GM21576 (cell line): ENCODE data around the gene ZMYND15.

Experiments used
- ATAC-seq: cut with Tn5 transposase; IDR thresholded peaks from one replicate; pipeline ENCODE4 v1.9.1; 2021; ENCODE audit warnings: mild to moderate bottlenecking, moderate library complexity; ENCODE audit not compliant: unreplicated experiment

ZMYND15 gene

DNA sequence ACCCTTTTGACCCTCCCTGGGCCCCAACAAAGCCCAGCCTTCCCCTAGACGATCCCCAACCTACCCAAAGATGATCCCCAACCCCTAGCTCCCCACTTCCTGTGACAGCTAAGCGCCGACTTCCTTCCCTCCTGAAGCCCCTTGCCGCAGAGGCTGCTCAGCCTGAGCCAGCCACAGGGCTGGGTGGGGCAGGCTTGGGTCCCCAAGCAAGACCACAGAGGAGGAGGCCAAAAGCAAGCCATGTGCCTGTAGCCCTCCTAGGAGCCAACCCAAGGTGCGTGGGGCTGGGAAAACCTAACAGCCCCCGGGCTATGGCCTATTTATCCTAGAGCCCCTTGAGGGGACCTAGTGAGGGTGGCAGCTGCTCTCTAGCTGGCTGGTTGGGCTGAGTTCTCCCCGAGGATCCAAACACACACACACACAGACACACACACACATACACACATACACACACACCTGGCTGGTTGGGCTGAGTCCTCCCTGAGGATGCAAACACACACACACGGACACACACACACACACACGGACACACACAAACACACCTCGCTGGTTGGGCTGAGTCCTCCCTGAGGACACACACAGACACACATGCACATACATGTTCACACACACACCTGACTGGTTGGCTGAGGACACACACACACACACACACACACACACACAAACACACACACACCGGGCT lies 24.4 kb upstream of the ZMYND15 start:
- no peak for ATAC-seq

DNA sequence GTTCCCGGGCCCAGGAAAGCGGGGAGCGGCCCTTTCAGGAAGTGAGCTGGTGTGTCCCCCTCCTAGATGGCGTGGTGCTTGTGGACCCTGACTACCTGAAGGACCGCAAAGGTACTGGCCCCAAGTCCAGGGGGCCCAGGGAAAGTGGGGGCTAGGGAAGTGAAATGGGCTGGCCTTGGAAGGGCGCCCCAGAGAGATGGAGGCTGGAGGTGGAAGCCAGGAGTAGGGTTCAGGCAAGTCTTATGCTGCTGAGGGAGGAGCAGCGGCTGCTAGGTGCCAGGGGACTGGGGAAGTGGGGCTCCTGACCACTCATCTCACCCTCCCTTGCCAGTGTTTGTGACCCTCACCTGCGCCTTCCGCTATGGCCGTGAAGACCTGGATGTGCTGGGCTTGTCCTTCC lies 23.6 kb upstream of the ZMYND15 start:
- ATAC-seq, result no peak

DNA sequence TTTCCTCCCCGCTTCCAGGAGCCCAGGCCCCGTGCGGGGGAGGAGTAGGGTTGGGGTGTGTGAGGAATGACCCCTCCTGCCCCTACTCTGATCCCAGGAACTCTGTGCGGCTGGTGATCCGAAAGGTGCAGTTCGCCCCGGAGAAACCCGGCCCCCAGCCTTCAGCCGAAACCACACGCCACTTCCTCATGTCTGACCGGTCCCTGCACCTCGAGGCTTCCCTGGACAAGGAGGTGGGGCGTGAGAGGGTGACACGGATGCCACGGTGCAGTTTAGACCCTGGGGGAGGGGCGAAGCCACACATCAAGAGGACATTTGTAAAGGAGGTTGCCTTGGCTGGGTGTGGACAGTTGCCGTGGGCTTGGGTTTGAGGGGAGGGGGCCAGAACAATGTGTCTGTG lies 21.8 kb upstream of the ZMYND15 start:
- ATAC-seq, result no peak

DNA sequence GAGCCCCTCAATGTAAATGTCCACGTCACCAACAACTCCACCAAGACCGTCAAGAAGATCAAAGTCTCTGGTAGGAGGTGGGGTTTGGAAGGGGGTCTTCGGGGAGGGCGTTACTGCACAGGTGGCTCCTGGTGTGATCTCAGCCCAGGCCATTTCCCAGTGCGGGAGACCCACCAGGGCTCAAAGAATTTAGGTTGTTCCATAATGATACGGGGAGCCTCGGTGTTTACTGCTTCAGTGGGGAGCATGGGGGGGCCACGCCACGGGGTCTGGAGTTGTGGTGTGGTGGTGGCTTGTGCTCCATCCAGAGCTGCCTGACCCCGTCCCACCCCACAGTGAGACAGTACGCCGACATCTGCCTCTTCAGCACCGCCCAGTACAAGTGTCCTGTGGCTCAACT lies 21.4 kb upstream of the ZMYND15 start:
- no peak for ATAC-seq

DNA sequence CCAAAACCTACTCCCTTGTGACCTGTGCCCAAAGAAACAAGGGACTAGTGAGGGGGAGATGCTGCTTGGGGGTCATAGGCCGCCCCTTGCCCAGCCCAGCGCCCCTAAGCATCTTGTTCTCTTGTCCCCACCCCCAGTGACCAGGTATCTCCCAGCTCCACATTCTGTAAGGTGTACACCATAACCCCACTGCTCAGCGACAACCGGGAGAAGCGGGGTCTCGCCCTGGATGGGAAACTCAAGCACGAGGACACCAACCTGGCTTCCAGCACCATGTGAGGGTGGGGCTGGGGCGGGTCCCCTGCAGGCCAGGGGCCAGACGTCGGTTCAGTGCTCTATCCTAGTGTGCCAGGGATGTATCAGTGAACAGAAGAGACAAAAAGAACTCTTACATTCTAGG lies 20.5 kb upstream of the ZMYND15 start:
- no peak for ATAC-seq

DNA sequence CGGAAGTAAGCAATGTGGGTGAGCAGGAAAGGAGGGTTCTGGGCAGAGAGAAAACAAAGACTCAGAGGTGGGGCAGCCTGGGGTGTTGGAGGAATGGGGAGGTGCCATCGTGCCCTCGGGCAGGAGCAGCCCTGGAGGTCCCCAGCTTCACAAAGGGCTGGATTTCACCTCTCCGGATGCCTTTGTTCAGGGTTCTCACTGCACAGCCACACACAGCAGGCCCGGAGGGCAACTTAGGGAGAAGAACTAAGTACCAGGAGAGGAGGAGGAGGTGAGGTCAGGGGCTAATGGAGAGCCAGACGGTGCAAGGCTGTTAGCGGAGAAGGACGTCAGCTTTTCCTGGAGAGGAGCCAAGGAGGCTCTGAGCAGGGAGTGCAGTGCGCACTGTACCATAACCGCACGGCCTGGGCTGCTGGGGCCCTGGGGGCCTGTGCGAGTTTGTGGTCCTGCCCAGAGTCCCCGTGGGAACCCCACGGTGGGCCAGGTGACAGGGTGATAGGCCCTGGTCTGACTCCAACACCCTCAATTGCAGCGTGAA lies 19.9 kb upstream of the ZMYND15 start:
- ATAC-seq, result no peak

DNA sequence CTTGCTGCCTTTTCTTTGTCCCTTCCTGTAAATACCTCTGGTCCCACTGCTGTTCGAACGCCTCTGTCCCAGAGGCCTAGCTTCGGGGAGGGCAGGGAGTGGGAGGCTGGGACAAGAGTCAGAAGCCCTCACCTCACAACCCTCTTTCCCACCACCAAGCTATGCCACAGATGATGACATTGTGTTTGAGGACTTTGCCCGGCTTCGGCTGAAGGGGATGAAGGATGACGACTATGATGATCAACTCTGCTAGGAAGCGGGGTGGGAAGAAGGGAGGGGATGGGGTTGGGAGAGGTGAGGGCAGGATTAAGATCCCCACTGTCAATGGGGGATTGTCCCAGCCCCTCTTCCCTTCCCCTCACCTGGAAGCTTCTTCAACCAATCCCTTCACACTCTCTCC lies 18.8 kb upstream of the ZMYND15 start:
- no peak for ATAC-seq

DNA sequence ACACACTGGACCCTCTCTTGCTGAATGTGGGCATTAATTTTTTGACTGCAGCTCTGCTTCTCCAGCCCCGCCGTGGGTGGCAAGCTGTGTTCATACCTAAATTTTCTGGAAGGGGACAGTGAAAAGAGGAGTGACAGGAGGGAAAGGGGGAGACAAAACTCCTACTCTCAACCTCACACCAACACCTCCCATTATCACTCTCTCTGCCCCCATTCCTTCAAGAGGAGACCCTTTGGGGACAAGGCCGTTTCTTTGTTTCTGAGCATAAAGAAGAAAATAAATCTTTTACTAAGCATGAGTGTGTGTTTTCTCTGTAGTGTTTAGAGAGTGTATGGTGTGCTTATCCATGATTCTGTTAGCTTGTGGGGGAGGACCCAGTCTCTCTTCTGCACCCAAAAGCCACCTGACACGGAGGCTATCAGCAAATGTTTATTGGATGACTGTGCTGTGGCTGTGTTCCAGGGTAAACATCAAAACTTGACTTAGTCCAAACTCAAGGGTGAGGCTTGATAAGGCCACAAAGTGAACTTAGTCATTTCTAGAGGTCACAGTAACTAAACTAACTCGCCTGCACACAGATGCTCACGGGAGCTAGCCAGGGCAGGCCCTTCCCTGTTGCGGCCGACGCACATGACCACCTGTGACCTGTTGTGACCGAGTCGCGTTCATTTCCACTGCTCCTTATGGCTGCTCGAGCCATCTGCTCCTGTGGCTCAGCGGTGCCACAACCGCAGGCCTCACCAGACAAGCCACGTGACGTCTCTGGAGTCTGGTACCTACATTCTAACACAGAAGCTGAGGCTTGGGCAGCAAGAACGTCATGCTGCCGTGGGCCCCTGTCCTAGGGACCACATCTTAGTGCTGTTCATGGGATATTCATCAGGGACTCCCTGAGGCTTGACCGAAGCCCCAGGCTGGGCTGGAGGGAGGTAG lies 18.2 kb upstream of the ZMYND15 start:
- no peak for ATAC-seq

DNA sequence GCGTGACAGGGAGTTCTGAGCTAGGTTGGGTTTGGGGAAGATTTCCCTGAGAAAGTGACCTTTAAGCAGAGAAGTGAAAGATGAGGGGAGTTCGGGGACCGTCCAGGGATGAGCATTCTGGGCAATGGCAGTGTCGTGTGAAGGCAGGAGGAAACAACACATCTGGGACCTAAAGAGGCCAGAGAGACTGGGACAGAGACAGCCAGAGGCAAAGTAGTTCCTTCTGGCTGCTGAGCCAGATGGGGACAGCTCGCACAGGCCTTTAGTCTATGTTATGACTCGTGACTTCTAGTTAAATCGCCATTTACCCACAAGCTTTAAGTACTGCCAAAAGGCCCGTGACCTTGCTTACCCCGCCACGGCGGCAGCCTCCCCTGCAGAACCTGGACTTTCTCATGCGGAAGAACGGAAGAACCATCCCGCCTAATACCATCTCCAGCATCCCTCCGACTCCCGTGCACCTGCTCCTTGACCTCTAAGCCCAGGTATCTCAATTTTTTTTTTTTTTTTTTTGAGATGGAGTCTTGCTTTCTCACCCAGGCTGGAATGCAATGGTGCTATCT lies 16.9 kb upstream of the ZMYND15 start:
- no peak for ATAC-seq

DNA sequence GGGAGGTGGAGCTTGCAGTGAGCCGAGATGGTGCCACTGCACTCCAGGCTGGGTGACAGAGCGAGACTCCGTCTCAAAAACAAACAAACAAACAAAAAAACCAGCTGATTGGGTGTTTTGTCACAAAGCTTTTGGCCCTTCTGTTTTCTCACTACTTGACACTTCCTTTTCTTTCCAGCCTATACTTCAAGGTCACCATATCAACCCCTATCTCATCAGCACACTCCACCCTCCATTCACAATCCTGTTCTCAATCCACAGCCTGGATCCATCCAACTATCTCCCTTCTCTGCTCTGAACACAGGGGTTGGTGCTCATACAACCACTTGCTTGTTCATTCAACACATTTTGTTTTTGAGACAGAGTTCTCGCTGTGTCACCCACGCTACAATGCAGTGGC lies 15.0 kb upstream of the ZMYND15 start:
- no peak for ATAC-seq

DNA sequence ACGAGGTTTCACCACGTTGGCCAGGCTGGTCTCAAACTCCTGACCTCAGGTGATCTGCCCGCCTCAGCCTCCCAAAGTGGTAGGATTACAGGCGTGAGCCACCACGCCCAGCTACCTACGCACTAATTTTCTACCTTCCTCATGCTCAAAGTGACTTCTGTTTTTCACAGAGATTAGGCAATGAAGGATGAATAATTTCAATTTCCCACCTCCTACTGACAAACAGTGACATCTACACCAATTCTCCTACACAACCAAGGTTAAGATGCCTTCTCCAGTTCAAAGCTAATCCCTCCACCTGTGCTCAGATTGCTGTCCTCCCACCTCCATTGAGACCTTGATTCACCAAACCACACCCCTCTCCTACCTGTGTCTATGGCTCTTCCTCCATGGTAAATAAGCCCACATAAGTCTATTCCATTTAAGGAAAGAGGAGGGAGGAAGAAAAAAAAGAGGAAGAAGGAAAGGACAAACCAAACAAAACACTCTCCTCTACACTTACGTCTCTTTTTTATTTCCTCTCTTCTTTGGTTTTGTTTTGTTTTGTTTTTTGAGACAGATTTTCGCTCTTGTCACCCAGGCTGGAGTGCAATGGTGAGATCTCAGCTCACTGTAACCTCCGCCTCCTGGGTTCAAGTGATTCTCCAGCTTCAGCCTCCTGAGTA lies 13.9 kb upstream of the ZMYND15 start:
- no peak for ATAC-seq

DNA sequence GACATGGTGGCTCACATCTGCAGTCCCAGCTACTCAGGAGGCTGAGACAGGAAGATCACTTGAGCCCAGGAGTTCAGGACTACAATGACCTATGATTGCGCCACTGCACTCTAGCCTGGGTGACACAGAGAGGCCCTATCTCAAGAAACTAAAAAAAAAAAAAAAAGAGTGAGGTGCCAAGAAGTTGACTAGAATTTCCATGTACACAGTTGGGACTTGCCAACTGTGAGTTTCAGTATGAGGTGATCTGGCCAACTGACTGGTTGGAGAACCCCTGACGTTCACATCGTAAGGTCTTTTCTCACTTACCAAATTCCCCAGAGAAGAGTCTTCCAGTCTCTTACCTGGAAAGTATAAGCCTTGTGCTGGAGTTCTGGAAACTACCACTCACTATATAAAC lies 11.5 kb upstream of the ZMYND15 start:
- ATAC-seq, result no peak

DNA sequence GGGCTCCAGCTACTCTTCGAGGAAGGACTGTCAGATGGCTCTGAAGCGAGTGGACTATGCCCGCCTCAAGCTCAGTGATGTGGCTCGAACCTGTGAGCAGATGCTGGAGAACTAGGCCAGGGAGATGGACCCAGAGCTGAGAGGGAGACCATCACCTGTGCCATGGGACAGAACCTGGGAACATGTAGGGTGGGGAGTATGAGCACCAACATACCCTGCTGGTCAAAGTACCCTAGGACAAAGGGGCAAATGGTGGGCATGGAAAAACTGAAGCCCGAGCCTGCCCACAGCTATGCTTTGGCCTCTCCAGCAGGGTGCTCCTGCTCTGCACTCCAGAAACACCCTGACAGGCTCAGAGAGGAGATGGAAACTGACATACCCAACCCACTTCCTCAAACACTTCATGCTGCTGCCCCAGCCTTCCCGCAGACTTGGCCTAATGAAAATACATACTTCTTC lies 6.5 kb upstream of the ZMYND15 start:
- no peak for ATAC-seq

DNA sequence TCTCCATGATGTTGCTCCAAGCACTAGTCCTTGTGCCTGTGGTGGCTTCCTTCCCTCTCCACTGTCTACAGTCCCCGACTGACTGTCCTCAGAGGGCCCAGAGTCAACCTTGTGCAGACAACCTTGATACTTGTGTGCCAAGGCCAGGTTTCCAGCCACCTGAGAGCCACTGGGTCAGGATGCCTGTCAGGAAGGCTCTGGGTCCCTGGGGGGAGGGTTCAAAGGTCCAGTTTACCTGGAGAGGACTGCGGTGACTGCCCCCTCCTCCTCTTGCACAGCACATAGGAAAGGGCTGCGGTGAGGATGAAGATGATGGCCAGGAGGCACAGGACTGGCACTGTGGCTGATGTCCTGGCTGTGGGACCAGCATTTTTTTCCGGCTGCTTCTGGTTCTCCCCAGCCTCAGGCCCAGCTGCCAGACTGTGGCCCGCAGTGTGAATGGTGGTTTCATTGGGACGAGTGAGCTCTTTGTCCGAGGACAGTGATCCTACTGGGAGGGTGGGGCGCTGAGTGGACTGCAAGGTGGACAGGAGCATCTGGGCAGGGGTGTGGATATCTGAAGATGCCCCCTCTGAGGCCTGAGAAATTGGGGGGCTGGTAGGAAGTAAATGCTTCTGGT lies 4.7 kb upstream of the ZMYND15 start:
- no peak for ATAC-seq

DNA sequence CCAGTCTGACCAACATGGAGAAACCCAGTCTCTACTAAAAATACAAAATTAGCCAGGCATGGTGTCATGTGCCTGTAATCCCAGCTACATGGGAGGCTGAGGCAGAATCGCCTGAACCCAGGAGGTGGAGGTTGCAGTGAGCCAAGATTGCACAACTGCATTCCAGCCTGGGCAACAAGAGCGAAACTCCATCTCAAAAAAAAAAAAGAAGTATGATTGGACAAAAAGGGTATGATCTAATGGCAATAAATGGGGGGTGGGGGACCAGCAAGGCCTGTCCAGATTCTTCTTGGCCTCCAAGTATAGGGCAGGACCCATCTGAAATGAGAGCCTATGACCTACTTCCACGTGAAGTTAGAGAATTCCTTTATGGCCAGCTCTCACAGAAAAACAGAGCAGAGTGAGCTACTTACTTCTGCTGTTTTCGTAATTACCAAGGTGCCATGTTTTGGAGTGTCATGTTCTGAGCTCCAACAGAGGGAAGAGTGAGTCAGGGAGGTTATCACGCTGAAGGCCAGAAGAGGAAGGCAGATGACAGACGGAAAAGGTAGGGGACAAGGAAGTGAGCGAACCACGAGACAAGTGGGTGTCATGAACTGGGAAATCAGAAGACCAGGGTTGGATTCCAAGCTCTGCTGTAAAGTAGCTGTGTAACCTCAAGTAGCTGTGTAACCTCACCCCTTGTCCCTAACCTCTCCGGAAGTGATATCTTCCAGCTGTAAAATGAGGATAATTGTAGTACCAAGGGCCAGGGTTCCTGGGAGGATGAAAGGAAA lies 3.6 kb upstream of the ZMYND15 start:
- ATAC-seq, result no peak

DNA sequence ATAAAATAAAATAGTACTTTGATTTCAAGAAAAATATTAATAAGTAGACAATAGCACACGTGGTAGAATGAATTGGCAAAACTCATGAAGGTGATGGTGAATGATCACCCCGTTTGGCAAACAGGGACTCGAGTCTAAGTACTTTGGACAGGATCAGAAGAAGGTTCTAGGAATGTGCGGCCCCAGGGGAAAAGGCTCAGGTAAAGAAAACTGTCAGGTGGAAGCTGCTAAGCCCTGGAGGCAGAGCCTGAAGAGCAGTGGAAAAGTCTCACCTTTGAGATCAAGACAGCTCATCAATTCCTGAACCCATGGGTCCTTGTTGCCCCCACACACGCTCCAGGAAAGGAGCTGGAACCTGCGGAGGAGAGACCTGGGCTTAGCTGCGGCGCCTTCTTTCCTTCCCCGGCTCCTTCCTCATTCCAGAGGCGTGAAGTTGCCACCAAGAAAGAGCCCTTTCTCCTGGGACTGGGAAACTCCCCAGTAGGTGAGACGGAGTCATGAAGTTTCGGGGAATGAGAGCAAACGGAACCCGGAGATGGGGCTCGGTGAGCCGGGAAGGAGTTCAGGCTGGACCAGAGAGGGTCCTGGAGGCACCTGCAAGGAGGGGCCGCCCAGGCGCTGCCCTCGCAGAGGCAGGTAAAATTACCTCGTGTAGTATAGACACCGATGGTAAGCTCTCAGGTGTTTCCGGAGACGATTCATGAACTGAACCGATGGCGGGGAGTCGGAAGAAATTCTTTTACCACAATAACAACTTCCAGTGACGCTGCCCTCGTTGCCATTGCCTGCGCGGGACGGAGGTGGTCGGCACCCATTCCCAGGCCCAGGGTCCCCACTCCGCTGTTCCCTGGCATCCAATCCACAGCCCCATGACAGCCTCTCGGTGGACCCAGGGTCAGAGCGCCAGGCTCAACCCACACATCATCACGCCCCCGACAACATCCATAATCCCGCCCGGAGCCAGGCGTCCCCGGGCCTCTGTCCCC lies 1.2 kb upstream of the ZMYND15 start:
- no peak for ATAC-seq

DNA sequence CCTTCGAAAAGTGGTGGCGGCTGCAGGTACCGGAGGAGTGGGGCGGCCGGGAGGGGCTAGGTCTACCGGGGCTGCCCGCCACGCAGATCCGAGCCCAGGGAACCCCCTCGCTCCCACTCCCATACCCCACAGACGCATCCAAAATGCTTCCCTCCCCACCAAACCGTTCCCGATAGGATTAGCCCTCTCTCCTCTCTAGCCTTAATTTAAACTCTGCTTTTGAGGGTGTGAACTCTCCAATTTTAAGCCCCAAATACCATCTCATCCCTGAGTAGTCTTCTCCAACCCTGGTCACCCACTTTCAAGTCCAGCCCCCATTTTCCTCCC lies 355 bp downstream of the ZMYND15 start:
- no peak for ATAC-seq

DNA sequence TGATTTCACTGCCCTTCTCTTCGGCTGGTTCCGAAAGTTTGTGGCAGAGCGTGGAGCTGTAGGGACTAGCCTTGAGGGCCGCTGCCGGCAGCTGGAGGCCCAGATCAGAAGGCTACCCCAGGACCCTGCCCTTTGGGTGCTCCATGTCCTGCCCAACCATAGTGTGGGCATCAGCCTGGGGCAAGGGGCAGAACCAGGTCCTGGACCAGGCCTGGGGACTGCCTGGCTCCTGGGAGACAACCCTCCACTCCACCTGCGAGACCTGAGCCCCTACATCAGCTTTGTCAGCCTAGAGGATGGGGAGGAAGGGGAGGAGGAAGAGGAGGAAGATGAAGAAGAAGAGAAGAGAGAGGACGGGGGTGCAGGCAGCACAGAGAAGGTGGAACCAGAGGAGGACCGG lies 951 bp downstream of the ZMYND15 start:
- ATAC-seq, result no peak

DNA sequence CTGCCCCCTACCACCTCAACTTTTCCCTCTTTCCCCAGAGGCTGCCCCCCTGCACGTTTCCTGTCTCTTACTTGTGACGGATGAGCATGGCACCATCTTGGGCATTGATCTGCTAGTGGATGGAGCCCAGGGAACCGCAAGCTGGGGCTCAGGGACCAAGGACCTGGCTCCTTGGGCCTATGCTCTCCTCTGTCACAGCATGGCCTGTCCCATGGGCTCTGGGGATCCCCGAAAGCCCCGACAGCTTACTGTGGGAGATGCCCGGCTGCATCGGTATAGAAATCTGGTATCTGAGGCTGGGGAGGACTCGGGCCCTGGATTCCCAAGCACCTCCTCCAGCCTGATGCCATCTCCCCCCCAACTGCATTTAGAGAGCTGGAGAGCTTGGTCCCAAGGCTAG lies 1.9 kb downstream of the ZMYND15 start:
- ATAC-seq, result no peak
